Endothelial cell of umbilical vein (primary cell): ENCODE data around the gene IFITM5. TPM values are rescaled to one million over a fixed set of nuclear protein-coding genes. Genes with fewer than 3 reads are reported as not detected.

Experiments
- BruUV-seq: library from RNA; stranded (reverse); fragments of 400-500 nt; replicated peaks from 2 replicates; lab custom pipeline; 2021; lab: Mats Ljungman, UMichigan
- CTCF ChIA-PET: fragments of 300-600, 350-600 bp; sonication (Branson Sonifier 250); formaldehyde crosslinking; loops from one replicate; lab custom pipeline; 2021; ENCODE audit warnings: antibody characterized with exemption, inconsistent platforms; lab: Charles Lee
- POLR2A ChIA-PET: fragments of 300-600, 350-600 bp; sonication (Branson Sonifier 250); formaldehyde crosslinking; loops from one replicate; lab custom pipeline; 2021; ENCODE audit warnings: antibody characterized with exemption, inconsistent platforms; lab: Charles Lee
- DNase-seq: peaks from one replicate; pipeline ENCODE4 v3.0.0-alpha.2; 2011; ENCODE audit warnings: low read depth, low spot score
- FAIRE-seq: peaks from 2 replicates; lab custom pipeline; 2011; peaks lifted over from hg19 to GRCh38; lab: Jason Lieb, UNC
- H2AFZ ChIP-seq: 2 replicates; pipeline ENCODE4 v1.6.0; 2012; ENCODE audit warnings: low read depth, low read length, control low read depth, inconsistent platforms
- H3K27ac ChIP-seq: 2 replicates; pipeline ENCODE4 v1.5.1; 2011; ENCODE audit warnings: low read depth, mild to moderate bottlenecking, control low read depth, low read length, moderate library complexity; ENCODE audit not compliant: insufficient read depth
- H3K27me3 ChIP-seq, 2 experiments: 2 replicates each; pipeline versions ENCODE4 v1.6.0 to v1.6.1; 2011; ENCODE audit warnings: low read length in 2 of 2, mixed read lengths in 1 of 2; ENCODE audit not compliant: control insufficient read depth in 2 of 2, insufficient read depth in 2 of 2
- H3K36me3 ChIP-seq, 2 experiments: 2 replicates in 1 of 2; 3 replicates in 1 of 2; pipeline ENCODE4 v1.5.1; 2011; ENCODE audit warnings: low read length in 2 of 2, mild to moderate bottlenecking in 1 of 2, moderate library complexity in 1 of 2; ENCODE audit not compliant: control insufficient read depth in 2 of 2, insufficient read depth in 2 of 2; ENCODE audit errors: extremely low read depth in 1 of 2
- H3K4me1 ChIP-seq: 3 replicates; pipeline ENCODE4 v1.5.1; 2011; ENCODE audit warnings: mild to moderate bottlenecking, low read length; ENCODE audit not compliant: control insufficient read depth, insufficient read depth; ENCODE audit errors: extremely low read depth
- H3K4me2 ChIP-seq: 2 replicates; pipeline ENCODE4 v1.6.1; 2011; ENCODE audit warnings: low read length, control low read depth, mixed read lengths; ENCODE audit not compliant: insufficient read depth
- H3K4me3 ChIP-seq, 3 experiments: fragments of 200-600 bp in 1 of 3; sonication (generic), shearing (Covaris generic) in 1 of 3; replicated peaks in 1 of 3; 2 replicates each; pipeline ENCODE4 v1.5.1; 2011 to 2016; ENCODE audit warnings: control low read depth in 3 of 3, low read length in 3 of 3, mild to moderate bottlenecking in 2 of 3, inconsistent platforms in 1 of 3, low read depth in 1 of 3, moderate library complexity in 1 of 3; ENCODE audit not compliant: insufficient read depth in 1 of 3
- H3K79me2 ChIP-seq: 2 replicates; pipeline ENCODE4 v1.6.0; 2012; ENCODE audit warnings: low read length, inconsistent platforms; ENCODE audit not compliant: control insufficient read depth, insufficient read depth
- H3K9ac ChIP-seq: replicated peaks from 2 replicates; pipeline ENCODE3; 2011; ENCODE audit warnings: low read length, control low read depth; ENCODE audit not compliant: insufficient read depth; ENCODE audit errors: extremely low read depth
- H3K9me1 ChIP-seq: replicated peaks from 3 replicates; pipeline ENCODE4 v1.6.0; 2011; ENCODE audit warnings: mild to moderate bottlenecking, low read length; ENCODE audit not compliant: control insufficient read depth, insufficient read depth; ENCODE audit errors: extremely low read depth
- H3K9me3 ChIP-seq: replicated peaks from 2 replicates; pipeline ENCODE4 v1.5.1; 2012; ENCODE audit warnings: low read length, inconsistent platforms; ENCODE audit not compliant: control insufficient read depth, insufficient read depth
- H4K20me1 ChIP-seq: replicated peaks from 2 replicates; pipeline ENCODE3; 2011; ENCODE audit warnings: mild to moderate bottlenecking, low read length; ENCODE audit not compliant: control insufficient read depth, insufficient read depth; ENCODE audit errors: extremely low read depth
- EZH2 ChIP-seq: IDR thresholded peaks from 2 replicates; pipeline ENCODE4 v1.6.1; 2012; ENCODE audit warnings: borderline replicate concordance, low read depth, mild to moderate bottlenecking, moderate library complexity, low read length, inconsistent platforms; ENCODE audit not compliant: severe bottlenecking
- FOS ChIP-seq: IDR thresholded peaks from 2 replicates; pipeline ENCODE4 v1.6.1; 2011; ENCODE audit warnings: mild to moderate bottlenecking, low read length, moderate library complexity, borderline replicate concordance; ENCODE audit not compliant: insufficient read depth
- GATA2 ChIP-seq: IDR thresholded peaks from 2 replicates; pipeline ENCODE4 v1.7.0; 2011; ENCODE audit warnings: low read depth, mild to moderate bottlenecking, moderate library complexity, mixed read lengths, low read length; ENCODE audit not compliant: insufficient read length, insufficient read depth
- JUN ChIP-seq: IDR thresholded peaks from 2 replicates; pipeline ENCODE4 v1.6.1; 2011; ENCODE audit warnings: borderline replicate concordance, low read depth; ENCODE audit not compliant: insufficient read length, insufficient read depth
- MAX ChIP-seq: IDR thresholded peaks from 2 replicates; pipeline ENCODE4 v1.6.1; 2011; ENCODE audit not compliant: insufficient read depth, insufficient read length
- MYC ChIP-seq: IDR thresholded peaks from one replicate; pipeline ENCODE4 v1.6.1; 2011; ENCODE audit warnings: mild to moderate bottlenecking, low read depth, low read length
- POLR2A ChIP-seq: IDR thresholded peaks from 2 replicates; pipeline ENCODE4 v1.6.1; 2012; ENCODE audit warnings: low read depth, mild to moderate bottlenecking, control low read depth, low read length
- POLR2AphosphoS5 ChIP-seq: IDR thresholded peaks from 2 replicates; pipeline ENCODE4 v1.6.1; 2012; ENCODE audit warnings: low read depth, mild to moderate bottlenecking, control low read depth, low read length, moderate library complexity; ENCODE audit not compliant: insufficient read depth
- dilution Hi-C: fragments of 300-500 bp; cut with MboI; formaldehyde crosslinking; loops from one replicate; pipeline ENCODE4 v1.15.0; 2019; ENCODE audit warnings: low sequenced_read_pairs; ENCODE audit not compliant: extremely low pct_ligation_motif_present
- intact Hi-C: fragments of 100-400 bp; cut with micrococcal nuclease; formaldehyde crosslinking; loops from one replicate; pipeline ENCODE4 v1.10.0; 2022
- polyA plus RNA-seq, 4 experiments: library from polyadenylated mRNA; depleted of rRNA in 3 of 4; stranded (reverse) in 3 of 4; unstranded in 1 of 4; fragments of >200 nt; gene quantifications; 2 replicates each; pipeline versions ENCODE4 v1.2.1 to v1.2.3, GENCODE V29; 2011 to 2012; ENCODE audit warnings: missing spikeins in 1 of 4
- total RNA-seq: library from RNA; stranded (reverse); gene quantifications from 2 replicates; pipeline ENCODE4 v1.2.3, GENCODE V29; 2021
- TF ChIP-seq, protein P1 (sequence below), 2 donors: IDR thresholded peaks; 1 replicate in 1 of 2; 2 replicates in 1 of 2; pipeline ENCODE4 v1.5.1; 2011; ENCODE audit warnings: low read length in 2 of 2, mild to moderate bottlenecking in 2 of 2, moderate library complexity in 2 of 2, control low read depth in 1 of 2, inconsistent platforms in 1 of 2, low read depth in 1 of 2; ENCODE audit not compliant: insufficient read depth in 1 of 2; ENCODE audit errors: extremely low read depth in 1 of 2

The IFITM5 gene
- total and polyA plus RNA-seq, 2 donors (not counting 3 experiments of a cell fraction or from before 2014, with no cell fraction given): not detected

DNA sequence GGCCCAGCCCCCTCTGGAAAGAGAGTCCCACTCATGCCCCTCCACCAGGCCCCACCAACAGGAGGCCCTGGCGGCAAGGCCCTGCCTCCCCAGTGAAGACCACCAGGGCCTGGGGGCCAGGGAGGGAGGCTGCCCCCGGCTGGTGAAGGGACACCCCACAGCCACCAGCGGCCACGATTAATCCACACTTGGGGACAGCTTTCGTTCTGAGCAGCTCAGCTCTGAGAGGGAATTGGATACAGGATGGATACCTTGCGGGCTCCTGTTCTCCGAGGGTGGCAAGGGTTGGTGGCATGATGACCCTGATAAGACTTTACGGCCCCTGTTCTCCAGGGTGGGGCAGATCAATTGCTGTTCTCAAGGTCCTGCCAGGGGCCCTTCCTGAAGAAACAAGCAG lies 28.0 kb downstream of the IFITM5 start:
- FAIRE-seq (no peak), DNase-seq (no peak)
- no peak overlapping the region for H3K27ac ChIP-seq
- H2AFZ ChIP-seq: no peak overlapping the region
- H3K4me1 ChIP-seq: no peaks in the 10 kb centered on the region
- dilution Hi-C loops: no loop called here
- TF ChIP-seq POLR2AphosphoS5: no peak
- TF ChIP-seq MAX: no peak
- no peak for TF ChIP-seq POLR2A
- no peak for TF ChIP-seq EZH2
- TF ChIP-seq FOS: no peak
- no peak for TF ChIP-seq MYC
- TF ChIP-seq, protein P1, sequence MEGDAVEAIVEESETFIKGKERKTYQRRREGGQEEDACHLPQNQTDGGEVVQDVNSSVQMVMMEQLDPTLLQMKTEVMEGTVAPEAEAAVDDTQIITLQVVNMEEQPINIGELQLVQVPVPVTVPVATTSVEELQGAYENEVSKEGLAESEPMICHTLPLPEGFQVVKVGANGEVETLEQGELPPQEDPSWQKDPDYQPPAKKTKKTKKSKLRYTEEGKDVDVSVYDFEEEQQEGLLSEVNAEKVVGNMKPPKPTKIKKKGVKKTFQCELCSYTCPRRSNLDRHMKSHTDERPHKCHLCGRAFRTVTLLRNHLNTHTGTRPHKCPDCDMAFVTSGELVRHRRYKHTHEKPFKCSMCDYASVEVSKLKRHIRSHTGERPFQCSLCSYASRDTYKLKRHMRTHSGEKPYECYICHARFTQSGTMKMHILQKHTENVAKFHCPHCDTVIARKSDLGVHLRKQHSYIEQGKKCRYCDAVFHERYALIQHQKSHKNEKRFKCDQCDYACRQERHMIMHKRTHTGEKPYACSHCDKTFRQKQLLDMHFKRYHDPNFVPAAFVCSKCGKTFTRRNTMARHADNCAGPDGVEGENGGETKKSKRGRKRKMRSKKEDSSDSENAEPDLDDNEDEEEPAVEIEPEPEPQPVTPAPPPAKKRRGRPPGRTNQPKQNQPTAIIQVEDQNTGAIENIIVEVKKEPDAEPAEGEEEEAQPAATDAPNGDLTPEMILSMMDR (IDR thresholded peaks at IDR 0.05; ENCODE audit: extremely low read depth in 1 of 2, insufficient read depth in 1 of 2, low read depth in 1 of 2, low read length in 2 of 2): no peak
- TF ChIP-seq JUN: no peak
- TF ChIP-seq GATA2: no peak
- ChIA-PET POLR2A (no interaction called here), CTCF (interaction anchor here (0.9 to 2.6 kb wide), 2 partner anchors 11 to 21 kb away, joined by 3 to 10 read pairs; no protein-coding TSS in a partner anchor)
- no peak overlapping the region for H3K4me2 ChIP-seq
- BruUV-seq: no TSS peak
- no peak overlapping the region for H3K9ac ChIP-seq
- intact Hi-C loops: no loop called here
- H3K27me3 ChIP-seq: peaks cover 11 to 17% of the 10 kb centered on the region in 2 experiments
- H3K4me3 ChIP-seq: no peak overlapping the region
- H3K9me1 ChIP-seq: no peaks in the 10 kb centered on the region
- H4K20me1 ChIP-seq: no peaks in the 10 kb centered on the region
- H3K9me3 ChIP-seq: no peaks in the 10 kb centered on the region
- no peaks in the 10 kb centered on the region for H3K79me2 ChIP-seq
- H3K36me3 ChIP-seq: no peaks in the 10 kb centered on the region
